Calu3 (cell line): Measurements from ENCODE around the gene TAAR9. TPM values are rescaled to one million over a fixed set of nuclear protein-coding genes. Genes with fewer than 3 reads are reported as not detected.

Experiments
- BruUV-seq: library from RNA; stranded (reverse); fragments of 400-500 nt; replicated peaks from 2 replicates; lab custom pipeline; 2021; lab: Mats Ljungman, UMichigan
- CTCF ChIA-PET: fragments of 300-600 bp; sonication (Branson Sonifier 250); formaldehyde crosslinking; loops from one replicate; lab custom pipeline; 2022; ENCODE audit warnings: antibody characterized with exemption; lab: Charles Lee
- DNase-seq: peaks from one replicate; pipeline ENCODE4 v3.0.0; 2022
- H3K27ac Mint-ChIP-seq: one replicate; pipeline ENCODE4 v1.8.0; 2022; ENCODE audit warnings: mixed read lengths; ENCODE audit not compliant: unreplicated experiment
- H3K27me3 Mint-ChIP-seq: one replicate; pipeline ENCODE4 v1.8.0; 2022; ENCODE audit warnings: mixed read lengths; ENCODE audit not compliant: unreplicated experiment
- H3K36me3 Mint-ChIP-seq: one replicate; pipeline ENCODE4 v1.8.0; 2022; ENCODE audit warnings: mild to moderate bottlenecking, moderate library complexity, mixed read lengths; ENCODE audit not compliant: insufficient read depth, unreplicated experiment
- H3K4me1 Mint-ChIP-seq: one replicate; pipeline ENCODE4 v1.8.0; 2022; ENCODE audit warnings: mild to moderate bottlenecking, low read depth, mixed read lengths; ENCODE audit not compliant: unreplicated experiment
- H3K4me3 Mint-ChIP-seq: one replicate; pipeline ENCODE4 v1.8.0; 2022; ENCODE audit warnings: mild to moderate bottlenecking, low read depth, moderate library complexity, mixed read lengths; ENCODE audit not compliant: unreplicated experiment
- H3K9me3 Mint-ChIP-seq: one replicate; pipeline ENCODE4 v1.8.0; 2022; ENCODE audit warnings: low read depth, mixed read lengths; ENCODE audit not compliant: unreplicated experiment
- intact Hi-C: fragments of 100-400 bp; cut with micrococcal nuclease; formaldehyde crosslinking; loops from one replicate; pipeline ENCODE4 v1.10.0; 2022; ENCODE audit not compliant: unreplicated experiment
- total RNA-seq: library from RNA; stranded (reverse); gene quantifications from 2 replicates; pipeline ENCODE4 v1.2.3, GENCODE V29; 2022
- TF ChIP-seq, protein P1 (sequence below): fragments of 200-600 bp; IDR thresholded peaks from one replicate; pipeline ENCODE4 v1.8.0; 2022; ENCODE audit warnings: antibody characterized with exemption; ENCODE audit not compliant: unreplicated experiment

The TAAR9 gene
- total RNA-seq, 1 experiment from 2014 or later: not detected

- Mint-ChIP-seq H3K9me3 (peaks cover 2% of the 10 kb centered on the region), H3K27ac (no peak overlapping the region), H3K36me3 (no peaks in the 10 kb centered on the region), H3K4me1 (no peaks in the 10 kb centered on the region), H3K27me3 (no peaks in the 10 kb centered on the region), H3K4me3 (no peak overlapping the region)
- intact Hi-C loops: no loop called here
- no peak for DNase-seq
- TF ChIP-seq, protein P1, sequence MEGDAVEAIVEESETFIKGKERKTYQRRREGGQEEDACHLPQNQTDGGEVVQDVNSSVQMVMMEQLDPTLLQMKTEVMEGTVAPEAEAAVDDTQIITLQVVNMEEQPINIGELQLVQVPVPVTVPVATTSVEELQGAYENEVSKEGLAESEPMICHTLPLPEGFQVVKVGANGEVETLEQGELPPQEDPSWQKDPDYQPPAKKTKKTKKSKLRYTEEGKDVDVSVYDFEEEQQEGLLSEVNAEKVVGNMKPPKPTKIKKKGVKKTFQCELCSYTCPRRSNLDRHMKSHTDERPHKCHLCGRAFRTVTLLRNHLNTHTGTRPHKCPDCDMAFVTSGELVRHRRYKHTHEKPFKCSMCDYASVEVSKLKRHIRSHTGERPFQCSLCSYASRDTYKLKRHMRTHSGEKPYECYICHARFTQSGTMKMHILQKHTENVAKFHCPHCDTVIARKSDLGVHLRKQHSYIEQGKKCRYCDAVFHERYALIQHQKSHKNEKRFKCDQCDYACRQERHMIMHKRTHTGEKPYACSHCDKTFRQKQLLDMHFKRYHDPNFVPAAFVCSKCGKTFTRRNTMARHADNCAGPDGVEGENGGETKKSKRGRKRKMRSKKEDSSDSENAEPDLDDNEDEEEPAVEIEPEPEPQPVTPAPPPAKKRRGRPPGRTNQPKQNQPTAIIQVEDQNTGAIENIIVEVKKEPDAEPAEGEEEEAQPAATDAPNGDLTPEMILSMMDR: no peak
- BruUV-seq: no TSS peak
- CTCF ChIA-PET: no interaction called here
These were observed 33.7 kb downstream of the TAAR9 start for GRCh38 chr6:132571774-132572173.

DNA sequence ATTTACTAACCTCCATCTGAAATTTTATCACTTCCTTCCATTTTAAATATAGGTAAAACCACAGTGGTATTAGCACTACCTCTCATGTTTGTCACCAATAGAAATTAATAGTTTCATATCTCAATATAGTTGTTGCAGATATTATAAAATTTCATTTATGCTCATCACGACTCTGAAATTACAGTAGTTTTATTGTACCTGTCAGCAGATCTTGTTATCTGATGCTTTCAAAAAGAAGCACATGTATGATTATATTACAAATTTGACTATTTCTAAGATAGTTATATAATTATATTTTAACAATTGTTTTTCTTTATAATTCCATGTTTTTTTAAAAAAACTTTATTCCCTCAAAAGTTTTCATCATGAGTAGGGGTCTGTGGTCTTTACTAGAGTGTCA lies 46.6 kb downstream of the TAAR9 start:
- TF ChIP-seq, protein P1: no peak
- Mint-ChIP-seq H3K27ac (no peak overlapping the region), H3K27me3 (no peaks in the 10 kb centered on the region), H3K4me1 (no peaks in the 10 kb centered on the region), H3K36me3 (no peaks in the 10 kb centered on the region), H3K9me3 (peaks cover 4% of the 10 kb centered on the region), H3K4me3 (no peak overlapping the region)
- DNase-seq: no peak
- no TSS peak for BruUV-seq
- CTCF ChIA-PET: interaction anchor here (1.0 kb wide), 1 partner anchor 56 kb away, joined by 3 read pairs; no protein-coding TSS in a partner anchor
- intact Hi-C loops: no loop called here

GRCh38 chr6:132587424-132587823 lies 49.3 kb downstream of the TAAR9 start:
- Mint-ChIP-seq H3K27ac (no peak overlapping the region), H3K36me3 (no peaks in the 10 kb centered on the region), H3K4me3 (no peak overlapping the region), H3K4me1 (peaks cover 2% of the 10 kb centered on the region), H3K27me3 (no peaks in the 10 kb centered on the region), H3K9me3 (no peaks in the 10 kb centered on the region)
- BruUV-seq: no TSS peak
- no peak for DNase-seq
- intact Hi-C loops: no loop called here
- CTCF ChIA-PET: no interaction called here
- TF ChIP-seq, protein P1: no peak

Other genes with a start within 250 kb of the TAAR9 start
- 13.2 and 13.6 TPM in 2 replicates for gene MOXD1, start 136.8 kb upstream of the TAAR9 start, total RNA-seq
- gene STX7, start 25.2 kb upstream of the TAAR9 start, total RNA-seq: 66.8 and 73.2 TPM in 2 replicates
- gene TAAR8, start 14.4 kb downstream of the TAAR9 start, total RNA-seq: not detected in 2 replicates
- not detected in 2 replicates for gene TAAR6, start 32.0 kb downstream of the TAAR9 start, total RNA-seq
- not detected in 2 replicates for gene TAAR5, start 51.5 kb downstream of the TAAR9 start, total RNA-seq
- not detected in 2 replicates for gene TAAR2, start 86.0 kb downstream of the TAAR9 start, total RNA-seq
- gene TAAR1, start 120.9 kb downstream of the TAAR9 start, total RNA-seq: not detected in 2 replicates
- 12.4 and 13.3 TPM in 2 replicates for gene VNN1, start 175.8 kb downstream of the TAAR9 start, total RNA-seq
- gene VNN2, start 219.6 kb downstream of the TAAR9 start, total RNA-seq: 18.1 and 21.5 TPM in 2 replicates